MV-4-11 (cell line): ENCODE results near the gene DERL3.
A peak's percentile ranks its signal among the peaks of the same experiment; 100 is the strongest.

Source experiments
- DNase-seq: peaks from one replicate; lab custom pipeline; 2025; lab: John Stamatoyannopoulos, UW

The DERL3 gene

GRCh38 chr22:23801886-23802377 lies 36.9 kb downstream of the DERL3 start:
- no peak for DNase-seq

GRCh38 chr22:23801238-23801821 lies 37.5 kb downstream of the DERL3 start:
- no peak for DNase-seq

GRCh38 chr22:23800297-23801237 lies 38.2 kb downstream of the DERL3 start:
- DNase-seq = no peak

- no peak for DNase-seq
Observed at GRCh38 chr22:23796461-23796860, 42.3 kb downstream of the DERL3 start.

GRCh38 chr22:23793326-23793725 lies 45.5 kb downstream of the DERL3 start:
- DNase-seq = no peak

GRCh38 chr22:23791738-23792645 lies 46.8 kb downstream of the DERL3 start:
- no peak for DNase-seq

GRCh38 chr22:23790819-23791737 lies 47.7 kb downstream of the DERL3 start:
- no peak for DNase-seq

GRCh38 chr22:23789638-23790037 lies 49.2 kb downstream of the DERL3 start:
- DNase-seq = no peak

GRCh38 chr22:23789121-23789520 lies 49.7 kb downstream of the DERL3 start:
- no peak for DNase-seq

- no peak for DNase-seq
Observed at GRCh38 chr22:23787910-23788309, 50.9 kb downstream of the DERL3 start.

GRCh38 chr22:23787600-23787896 lies 51.3 kb downstream of the DERL3 start:
- no peak for DNase-seq

GRCh38 chr22:23786752-23787599 lies 51.8 kb downstream of the DERL3 start, which contains the start of gene SMARCB1:
SMARCB1 (plus strand) TSS chr22:23786966; CDS start chr22:23787170, 204 bp downstream.
- DNase-seq = peak; percentile 79

- no peak for DNase-seq
Observed at GRCh38 chr22:23786261-23786710, 52.5 kb downstream of the DERL3 start.
